H1 (cell line): ENCODE measurements around the gene RARRES2. TPM values are rescaled to one million over a fixed set of nuclear protein-coding genes. Genes with fewer than 3 reads are reported as not detected.

ENCODE experiments used
- CTCF ChIA-PET: fragments of 300-600 bp; sonication (Branson Sonifier 250); formaldehyde crosslinking; loops from one replicate; lab custom pipeline; 2021; ENCODE audit not compliant: partially characterized antibody; lab: Charles Lee
- POLR2A ChIA-PET: fragments of 300-600 bp; sonication (Branson Sonifier 250); formaldehyde crosslinking; loops from one replicate; lab custom pipeline; 2021; ENCODE audit warnings: inconsistent platforms; ENCODE audit not compliant: partially characterized antibody; lab: Charles Lee
- DNase-seq, 2 experiments: peaks; one replicate each; pipeline versions ENCODE4 v3.0.0 to v3.0.0-alpha.2; 2010 to 2022; ENCODE audit warnings: low spot score in 2 of 2, low read depth in 1 of 2, mixed read lengths in 1 of 2
- FAIRE-seq: peaks from 2 replicates; lab custom pipeline; 2011; peaks lifted over from hg19 to GRCh38; lab: Jason Lieb, UNC
- H2AFZ ChIP-seq: 2 replicates; pipeline ENCODE4 v1.8.1; 2012; ENCODE audit warnings: low read length, inconsistent platforms
- H2AK5ac ChIP-seq: 2 replicates; pipeline ENCODE4 v1.6.1; 2013; ENCODE audit warnings: low read depth, low read length
- H2BK120ac ChIP-seq: replicated peaks from 2 replicates; pipeline ENCODE3; 2013; ENCODE audit warnings: low read depth, low read length, inconsistent platforms
- H2BK12ac ChIP-seq: 2 replicates; pipeline ENCODE4 v1.6.1; 2013; ENCODE audit warnings: low read depth, low read length
- H2BK15ac ChIP-seq: 2 replicates; pipeline ENCODE4 v1.6.1; 2013; ENCODE audit warnings: low read length
- H2BK20ac ChIP-seq: 2 replicates; pipeline ENCODE4 v1.6.1; 2013; ENCODE audit warnings: low read length
- H2BK5ac ChIP-seq: 2 replicates; pipeline ENCODE4 v1.6.1; 2013; ENCODE audit warnings: low read depth, low read length
- H3K14ac ChIP-seq: 2 replicates; pipeline ENCODE4 v1.6.1; 2013; ENCODE audit warnings: inconsistent platforms; ENCODE audit not compliant: insufficient read length
- H3K18ac ChIP-seq: 2 replicates; pipeline ENCODE4 v1.6.1; 2013; ENCODE audit warnings: low read length; ENCODE audit errors: extremely low read depth
- H3K23ac ChIP-seq: 2 replicates; pipeline ENCODE4 v1.6.1; 2013; ENCODE audit warnings: inconsistent platforms; ENCODE audit not compliant: insufficient read length
- H3K23me2 ChIP-seq: 2 replicates; pipeline ENCODE4 v1.6.1; 2013; ENCODE audit warnings: low read depth, low read length
- H3K27ac ChIP-seq: 2 replicates; pipeline ENCODE4 v1.6.1; 2011; ENCODE audit warnings: low read depth, low read length, inconsistent platforms
- H3K27me3 ChIP-seq, 4 experiments: replicated peaks in 1 of 4; 1 replicate in 1 of 4; 2 replicates in 3 of 4; pipeline versions ENCODE4 v1.6.1 to v1.8.1; 2011 to 2013; ENCODE audit warnings: low read length in 3 of 4, mild to moderate bottlenecking in 3 of 4, inconsistent platforms in 2 of 4, mixed read lengths in 2 of 4, moderate library complexity in 1 of 4; ENCODE audit not compliant: control insufficient read depth in 3 of 4, insufficient read depth in 3 of 4; ENCODE audit errors: extremely low read depth in 1 of 4
- H3K36me3 ChIP-seq, 4 experiments: 2 replicates each; pipeline versions ENCODE4 v1.6.1 to v1.8.1; 2011 to 2013; ENCODE audit warnings: mild to moderate bottlenecking in 4 of 4, low read length in 3 of 4, moderate library complexity in 2 of 4, control low read depth in 1 of 4, inconsistent platforms in 1 of 4; ENCODE audit not compliant: insufficient read depth in 4 of 4, control insufficient read depth in 2 of 4
- H3K4ac ChIP-seq: replicated peaks from 2 replicates; pipeline ENCODE3; 2013; ENCODE audit warnings: low read length, low read depth, mixed read lengths, inconsistent platforms; ENCODE audit not compliant: insufficient read length
- H3K4me1 ChIP-seq, 4 experiments: replicated peaks in 1 of 4; 1 replicate in 1 of 4; 2 replicates in 3 of 4; pipeline versions ENCODE4 v1.6.1 to v1.8.1; 2011 to 2013; ENCODE audit warnings: low read length in 3 of 4, inconsistent platforms in 2 of 4, mixed read lengths in 1 of 4; ENCODE audit not compliant: insufficient read depth in 4 of 4, control insufficient read depth in 3 of 4
- H3K4me2 ChIP-seq, 2 experiments: 2 replicates each; pipeline versions ENCODE4 v1.6.1 to v1.8.1; 2011 to 2013; ENCODE audit warnings: low read depth in 2 of 2, low read length in 2 of 2, control low read depth in 1 of 2, inconsistent platforms in 1 of 2, mild to moderate bottlenecking in 1 of 2; ENCODE audit not compliant: insufficient read depth in 1 of 2
- H3K4me3 ChIP-seq, 4 experiments: fragments of 200-600, 300-600 bp in 1 of 4; sonication (generic), shearing (Covaris generic), sonication (Bioruptor Twin) in 1 of 4; 2 replicates each; pipeline versions ENCODE4 v1.5.1 to v1.8.1; 2011 to 2016; ENCODE audit warnings: low read length in 4 of 4, low read depth in 3 of 4, control low read depth in 2 of 4, inconsistent platforms in 2 of 4, mild to moderate bottlenecking in 2 of 4, mixed read lengths in 1 of 4, moderate library complexity in 1 of 4; ENCODE audit not compliant: insufficient read depth in 2 of 4; ENCODE audit errors: extremely low read depth in 1 of 4
- H3K56ac ChIP-seq: replicated peaks from 2 replicates; pipeline ENCODE3; 2013; ENCODE audit warnings: low read depth, mild to moderate bottlenecking, mixed read lengths, low read length, inconsistent platforms; ENCODE audit not compliant: insufficient read length
- H3K79me1 ChIP-seq: 2 replicates; pipeline ENCODE4 v1.6.1; 2013; ENCODE audit warnings: low read depth, low read length, control low read depth
- H3K79me2 ChIP-seq, 2 experiments: 2 replicates each; pipeline versions ENCODE4 v1.6.1 to v1.8.1; 2012 to 2013; ENCODE audit warnings: low read length in 2 of 2, mild to moderate bottlenecking in 2 of 2, inconsistent platforms in 1 of 2; ENCODE audit not compliant: insufficient read depth in 2 of 2, control insufficient read depth in 1 of 2
- H3K9ac ChIP-seq, 4 experiments: replicated peaks in 1 of 4; 1 replicate in 1 of 4; 2 replicates in 3 of 4; pipeline versions ENCODE4 v1.6.1 to v1.8.1; 2011 to 2013; ENCODE audit warnings: low read depth in 3 of 4, low read length in 3 of 4, control low read depth in 2 of 4, mild to moderate bottlenecking in 2 of 4, moderate library complexity in 2 of 4, inconsistent platforms in 1 of 4; ENCODE audit errors: extremely low read depth in 1 of 4
- H3K9me3 ChIP-seq, 2 experiments: 2 replicates each; pipeline versions ENCODE4 v1.6.1 to v1.8.1; 2012 to 2013; ENCODE audit warnings: mild to moderate bottlenecking in 2 of 2, moderate library complexity in 2 of 2, control low read depth in 1 of 2, inconsistent platforms in 1 of 2, low read depth in 1 of 2, low read length in 1 of 2, mixed read lengths in 1 of 2; ENCODE audit not compliant: insufficient read depth in 2 of 2
- H4K20me1 ChIP-seq, 2 experiments: replicated peaks in 1 of 2; 2 replicates each; pipeline versions ENCODE3 to v1.8.1; 2011 to 2013; ENCODE audit warnings: inconsistent platforms in 2 of 2, low read length in 2 of 2, mild to moderate bottlenecking in 1 of 2; ENCODE audit not compliant: insufficient read depth in 2 of 2, control insufficient read depth in 1 of 2
- H4K5ac ChIP-seq: 2 replicates; pipeline ENCODE4 v1.6.1; 2013; ENCODE audit warnings: low read length, low read depth, mixed read lengths, inconsistent platforms; ENCODE audit not compliant: insufficient read length
- H4K8ac ChIP-seq: 2 replicates; pipeline ENCODE4 v1.8.0; 2013; ENCODE audit warnings: mild to moderate bottlenecking, moderate library complexity, low read length, inconsistent platforms; ENCODE audit not compliant: insufficient read depth; ENCODE audit errors: extremely low read depth
- H4K91ac ChIP-seq: replicated peaks from 2 replicates; pipeline ENCODE3; 2013; ENCODE audit warnings: low read length, mixed read lengths, inconsistent platforms; ENCODE audit not compliant: insufficient read length
- CTBP2 ChIP-seq: IDR thresholded peaks from 2 replicates; pipeline ENCODE4 v1.7.0; 2011; ENCODE audit warnings: borderline replicate concordance, mild to moderate bottlenecking, moderate library complexity, mixed read lengths, low read length; ENCODE audit not compliant: insufficient read depth, insufficient read length
- GABPA ChIP-seq: IDR thresholded peaks from 2 replicates; pipeline ENCODE4 v1.6.1; 2011; ENCODE audit warnings: mild to moderate bottlenecking, low read length, moderate library complexity, borderline replicate concordance; ENCODE audit not compliant: insufficient read depth
- PHF8 ChIP-seq: fragments of 200-600 bp; sonication (generic); conservative IDR thresholded peaks from 2 replicates; pipeline ENCODE4 v1.7.1; 2012; ENCODE audit warnings: low read depth, mild to moderate bottlenecking, inconsistent platforms, low read length, moderate library complexity
- SAP30 ChIP-seq: fragments of 300-600 bp; sonication (generic); IDR thresholded peaks from 2 replicates; pipeline ENCODE4 v1.7.1; 2012; ENCODE audit warnings: low read length, moderate library complexity, mild to moderate bottlenecking, inconsistent platforms; ENCODE audit not compliant: insufficient read depth, insufficient replicate concordance
- SIX5 ChIP-seq: IDR thresholded peaks from 2 replicates; pipeline ENCODE4 v1.6.1; 2011; ENCODE audit warnings: mild to moderate bottlenecking, low read depth, low read length
- SUZ12 ChIP-seq: fragments of 200-600 bp; sonication (generic); IDR thresholded peaks from 2 replicates; pipeline ENCODE4 v1.6.1; 2012; ENCODE audit warnings: mild to moderate bottlenecking, inconsistent platforms, low read length, moderate library complexity, mixed read lengths
- WGBS, 2 experiments: shearing (Covaris generic) in 1 of 2; methylation state at CpG; one replicate each; pipeline versions ENCODE4 v1.1.6 to v1.1.7; 2013 to 2015; ENCODE audit warnings: low lambda C conversion rate in 2 of 2, mixed read lengths in 2 of 2, inconsistent platforms in 1 of 2, low coverage in 1 of 2, missing lambda C conversion rate in 1 of 2; ENCODE audit not compliant: insufficient replicate concordance in 2 of 2, insufficient coverage in 1 of 2, insufficient read length in 1 of 2; ENCODE audit errors: extremely low coverage in 1 of 2, missing lambda C conversion rate in 1 of 2; 5-methylcytosine and 5-hydroxymethylcytosine counted together
- polyA plus RNA-seq, 7 experiments: library from polyadenylated mRNA; depleted of rRNA in 3 of 7; stranded (reverse) in 5 of 7; unstranded in 2 of 7; fragments of >200 nt in 5 of 7; fragments of 200-250 nt in 2 of 7; gene quantifications; 1 replicate in 5 of 7; 2 replicates in 1 of 7; 4 replicates in 1 of 7; pipeline versions ENCODE4 v1.2.1 to v1.2.3, GENCODE V29; 2011 to 2013; ENCODE audit warnings: missing spikeins in 2 of 7, mixed read lengths in 2 of 7
- total RNA-seq: library from RNA; stranded (reverse); fragmentation: NEBNext Ultra II Directional; extraction: Animal tissue kit (Norgen Biotek cat#: 25700); gene quantifications from 2 replicates; pipeline ENCODE4 v1.2.1, GENCODE V29; 2021
- TF ChIP-seq, protein P1 (sequence below): IDR thresholded peaks from 2 replicates; pipeline ENCODE4 v1.6.1; 2012; ENCODE audit warnings: inconsistent platforms

The RARRES2 gene
- total and polyA plus RNA-seq, 2 of the 8 experiments (the other 6 are each of a cell fraction or from before 2014, with no cell fraction given), result 254 to 441 TPM

DNA sequence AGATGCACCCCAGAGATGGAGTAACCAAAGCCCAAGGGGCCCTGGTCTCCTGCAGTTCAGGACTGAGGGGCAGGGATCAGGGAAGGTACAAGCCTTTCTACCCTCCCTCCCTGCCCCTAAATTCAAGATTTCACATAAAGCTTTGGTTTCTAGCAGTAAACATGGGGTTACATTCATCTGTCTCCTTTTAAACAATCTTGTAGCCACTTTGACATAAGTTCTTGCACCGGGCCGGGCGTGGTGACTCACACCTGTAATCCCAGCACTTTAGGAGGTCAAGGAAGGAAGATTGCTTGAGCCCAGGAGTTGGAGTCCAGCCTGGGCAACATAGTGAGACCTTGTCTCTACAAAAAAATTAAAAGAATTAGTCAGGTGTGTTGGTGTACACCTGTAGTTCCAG, 14.1 kb downstream of the RARRES2 start:
- DNase-seq (no peak), FAIRE-seq (no peak)
- Histone ChIP-seq H3K4me1 (peaks cover 13 to 31% (median 26%) of the 10 kb centered on the region in 4 experiments), H3K14ac (no peak overlapping the region), H2BK15ac (no peak overlapping the region), H3K9ac (no peak overlapping the region), H3K9me3 (no peaks in the 10 kb centered on the region), H3K27ac (no peak overlapping the region), H3K56ac (no peak overlapping the region), H3K79me2 (peaks cover 0 to 22% of the 10 kb centered on the region in 2 experiments; a peak in 1 of 4 replicates), H3K4ac (no peak overlapping the region), H3K4me3 (no peak overlapping the region), H4K8ac (no peak overlapping the region), H2AK5ac (no peak overlapping the region), H4K20me1 (no peaks in the 10 kb centered on the region), H3K23me2 (0 out of 2 replicates have a peak, but pooled peaks cover 1% of the 10 kb centered on the region), H4K91ac (no peak overlapping the region), H3K79me1 (peaks cover 2% of the 10 kb centered on the region; the same call in 1 of the 2 replicates), H3K27me3 (no peaks in the 10 kb centered on the region; a peak in 1 of 7 replicates), H3K18ac (no peak overlapping the region), H2BK12ac (no peak overlapping the region), H2BK120ac (no peak overlapping the region), H4K5ac (no peak overlapping the region), H2BK20ac (no peak overlapping the region), H3K4me2 (no peak overlapping the region), H2BK5ac (no peak overlapping the region), H3K23ac (no peak overlapping the region), H3K36me3 (peaks cover 3 to 12% (median 8%) of the 10 kb centered on the region in 4 experiments; a peak in 6 of 8 replicates), H2AFZ (no peak overlapping the region)
- ChIA-PET CTCF (interaction anchor here (0.9 to 1.9 kb wide), 4 partner anchors 8 to 75 kb away, joined by 3 to 6 read pairs (median 4); no protein-coding TSS in a partner anchor), POLR2A (interaction anchor here (1.4 kb wide), 1 partner anchor 75 kb away, joined by 4 read pairs; no protein-coding TSS in a partner anchor)
- WGBS, 2 experiments, result 100% methylated on average over 3 of the region's 3 CpGs; no CpG with 5 or more reads in 1 of the 2 experiments
- TF ChIP-seq PHF8 (no peak), CTBP2 (no peak), SUZ12 (no peak), GABPA (no peak), SAP30 (no peak), SIX5 (no peak)
- TF ChIP-seq, protein P1, sequence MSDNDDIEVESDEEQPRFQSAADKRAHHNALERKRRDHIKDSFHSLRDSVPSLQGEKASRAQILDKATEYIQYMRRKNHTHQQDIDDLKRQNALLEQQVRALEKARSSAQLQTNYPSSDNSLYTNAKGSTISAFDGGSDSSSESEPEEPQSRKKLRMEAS, result no peak
